Spleen (tissue), 7 donors: ENCODE data around the gene WDFY4.

ENCODE experiments used
- POLR2A ChIP-seq, 3 donors: fragments of 450-650 bp; IDR thresholded peaks; one replicate each; pipeline ENCODE4 v1.5.1; 2017; ENCODE audit warnings: antibody characterized with exemption in 3 of 3, mild to moderate bottlenecking in 1 of 3
- TF ChIP-seq, protein P1 (sequence below), 11 experiments: fragments of 200-600 bp in 7 of 11; fragments of 450-650 bp in 4 of 11; sonication (generic) in 4 of 11; IDR thresholded peaks in 8 of 11; conservative IDR thresholded peaks in 3 of 11; 1 replicate in 7 of 11; 2 replicates in 4 of 11; pipeline versions ENCODE4 v1.4.0 to v1.8.0; 2016 to 2021; ENCODE audit warnings: antibody characterized with exemption in 11 of 11, inconsistent platforms in 4 of 11, mild to moderate bottlenecking in 1 of 11
- donor health status: DM: no; HTN: no; CAD: no; lungs with moderate emphysema.
- donor health status: DM: no; HTN: no; CAD: no.
- donor health status: DM: no; HTN: no; CAD: no.

DNA sequence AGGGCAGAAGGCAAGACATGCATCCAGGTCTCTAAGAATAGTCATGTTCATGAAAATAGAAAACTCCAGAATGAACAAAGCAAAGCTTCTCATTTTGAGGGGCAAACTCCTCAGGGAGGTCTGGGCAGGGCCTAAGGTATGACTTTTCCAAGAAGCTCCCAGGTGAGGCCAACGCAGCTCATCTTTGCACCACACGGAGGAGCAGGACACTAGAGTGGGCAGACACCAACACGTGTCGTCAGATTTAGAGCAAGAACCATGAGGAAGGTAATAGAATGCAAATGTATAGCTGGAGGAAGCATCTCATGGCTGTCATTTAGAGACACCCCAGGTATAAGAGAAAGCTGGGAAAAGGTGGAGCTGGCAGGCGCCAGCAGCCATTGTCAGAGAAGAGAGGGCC is 95.7 kb downstream of the WDFY4 start:
- TF ChIP-seq, protein P1, sequence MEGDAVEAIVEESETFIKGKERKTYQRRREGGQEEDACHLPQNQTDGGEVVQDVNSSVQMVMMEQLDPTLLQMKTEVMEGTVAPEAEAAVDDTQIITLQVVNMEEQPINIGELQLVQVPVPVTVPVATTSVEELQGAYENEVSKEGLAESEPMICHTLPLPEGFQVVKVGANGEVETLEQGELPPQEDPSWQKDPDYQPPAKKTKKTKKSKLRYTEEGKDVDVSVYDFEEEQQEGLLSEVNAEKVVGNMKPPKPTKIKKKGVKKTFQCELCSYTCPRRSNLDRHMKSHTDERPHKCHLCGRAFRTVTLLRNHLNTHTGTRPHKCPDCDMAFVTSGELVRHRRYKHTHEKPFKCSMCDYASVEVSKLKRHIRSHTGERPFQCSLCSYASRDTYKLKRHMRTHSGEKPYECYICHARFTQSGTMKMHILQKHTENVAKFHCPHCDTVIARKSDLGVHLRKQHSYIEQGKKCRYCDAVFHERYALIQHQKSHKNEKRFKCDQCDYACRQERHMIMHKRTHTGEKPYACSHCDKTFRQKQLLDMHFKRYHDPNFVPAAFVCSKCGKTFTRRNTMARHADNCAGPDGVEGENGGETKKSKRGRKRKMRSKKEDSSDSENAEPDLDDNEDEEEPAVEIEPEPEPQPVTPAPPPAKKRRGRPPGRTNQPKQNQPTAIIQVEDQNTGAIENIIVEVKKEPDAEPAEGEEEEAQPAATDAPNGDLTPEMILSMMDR (IDR thresholded peaks at IDR 0.05 in 8 of 11, conservative IDR thresholded peaks at IDR 0.05 in 3 of 11) = no peak
- no peak for TF ChIP-seq POLR2A (IDR thresholded peaks at IDR 0.05)
